Trophoblast cell (in vitro differentiated cells and primary cell): ENCODE data around the gene NEB.

Experiments
- DNase-seq, 2 donors: peaks; one replicate each; pipeline ENCODE4 v3.0.0-alpha.2; 2016
- H2AFZ ChIP-seq: 2 replicates; pipeline ENCODE4 v1.6.1; 2013; ENCODE audit warnings: low read length, moderate library complexity, mild to moderate bottlenecking; ENCODE audit not compliant: insufficient read depth, poor library complexity
- H2AK5ac ChIP-seq: 2 replicates; pipeline ENCODE4 v1.6.1; 2013; ENCODE audit warnings: mild to moderate bottlenecking, low read length
- H2BK120ac ChIP-seq: 2 replicates; pipeline ENCODE4 v1.6.1; 2013; ENCODE audit warnings: low read length, mild to moderate bottlenecking, moderate library complexity; ENCODE audit not compliant: insufficient read depth, poor library complexity
- H2BK12ac ChIP-seq: 2 replicates; pipeline ENCODE4 v1.6.1; 2013; ENCODE audit warnings: mild to moderate bottlenecking, low read length, moderate library complexity
- H2BK5ac ChIP-seq: 2 replicates; pipeline ENCODE4 v1.6.1; 2013; ENCODE audit warnings: low read length, low read depth, moderate library complexity, mild to moderate bottlenecking; ENCODE audit not compliant: poor library complexity
- H3K14ac ChIP-seq: 2 replicates; pipeline ENCODE4 v1.6.1; 2013; ENCODE audit warnings: mild to moderate bottlenecking, low read length
- H3K18ac ChIP-seq: 2 replicates; pipeline ENCODE4 v1.6.1; 2013; ENCODE audit warnings: mild to moderate bottlenecking, low read length
- H3K23ac ChIP-seq: 2 replicates; pipeline ENCODE4 v1.6.1; 2013; ENCODE audit warnings: low read length
- H3K27ac ChIP-seq: 2 replicates; pipeline ENCODE4 v1.5.1; 2013; ENCODE audit warnings: low read depth, mild to moderate bottlenecking, inconsistent platforms, low read length, moderate library complexity
- H3K27me3 ChIP-seq: 2 replicates; pipeline ENCODE4 v1.6.1; 2013; ENCODE audit warnings: inconsistent platforms, mild to moderate bottlenecking, low read length, moderate library complexity; ENCODE audit not compliant: insufficient read depth
- H3K36me3 ChIP-seq, 2 experiments: 1 replicate in 1 of 2; 2 replicates in 1 of 2; pipeline ENCODE4 v1.6.1; 2013; ENCODE audit warnings: low read length in 2 of 2, mild to moderate bottlenecking in 2 of 2, moderate library complexity in 1 of 2; ENCODE audit not compliant: insufficient read depth in 2 of 2, control insufficient read depth in 1 of 2
- H3K4ac ChIP-seq: 2 replicates; pipeline ENCODE4 v1.6.1; 2013; ENCODE audit warnings: low read depth, mild to moderate bottlenecking, low read length, moderate library complexity
- H3K4me1 ChIP-seq, 2 experiments: 1 replicate in 1 of 2; 2 replicates in 1 of 2; pipeline ENCODE4 v1.6.1; 2013; ENCODE audit warnings: low read length in 2 of 2, mild to moderate bottlenecking in 2 of 2, moderate library complexity in 1 of 2; ENCODE audit not compliant: insufficient read depth in 2 of 2, control insufficient read depth in 1 of 2
- H3K4me2 ChIP-seq: 2 replicates; pipeline ENCODE4 v1.6.1; 2013; ENCODE audit warnings: inconsistent platforms, mild to moderate bottlenecking, low read length, moderate library complexity
- H3K4me3 ChIP-seq: 2 replicates; pipeline ENCODE4 v1.5.1; 2013; ENCODE audit warnings: mild to moderate bottlenecking, low read depth, low read length, inconsistent platforms
- H3K79me1 ChIP-seq: one replicate; pipeline ENCODE4 v1.6.1; 2013; ENCODE audit warnings: low read length
- H3K79me2 ChIP-seq: 2 replicates; pipeline ENCODE4 v1.6.1; 2013; ENCODE audit warnings: low read length, mild to moderate bottlenecking; ENCODE audit not compliant: control insufficient read depth, insufficient read depth, poor library complexity
- H3K9ac ChIP-seq: 2 replicates; pipeline ENCODE4 v1.6.1; 2013; ENCODE audit warnings: mild to moderate bottlenecking, low read length
- H3K9me3 ChIP-seq: 2 replicates; pipeline ENCODE4 v1.6.1; 2013; ENCODE audit warnings: low read depth, mild to moderate bottlenecking, control low read depth, inconsistent platforms, low read length; ENCODE audit not compliant: insufficient read depth
- H4K12ac ChIP-seq: 2 replicates; pipeline ENCODE4 v1.6.1; 2013; ENCODE audit warnings: low read depth, mild to moderate bottlenecking, low read length, moderate library complexity
- H4K8ac ChIP-seq: 2 replicates; pipeline ENCODE4 v1.6.1; 2013; ENCODE audit warnings: low read depth, mild to moderate bottlenecking, low read length, moderate library complexity
- H4K91ac ChIP-seq: one replicate; pipeline ENCODE4 v1.6.1; 2013; ENCODE audit warnings: low read depth, mild to moderate bottlenecking, low read length, moderate library complexity
- WGBS: extraction: QIAGEN DNeasy Blood & Tissue Kit; methylation state at CpG from one replicate; pipeline ENCODE4 v1.1.7; 2013; ENCODE audit warnings: missing lambda C conversion rate; ENCODE audit not compliant: insufficient read length, insufficient coverage; ENCODE audit errors: extremely low coverage; 5-methylcytosine and 5-hydroxymethylcytosine counted together

Gene NEB

DNA sequence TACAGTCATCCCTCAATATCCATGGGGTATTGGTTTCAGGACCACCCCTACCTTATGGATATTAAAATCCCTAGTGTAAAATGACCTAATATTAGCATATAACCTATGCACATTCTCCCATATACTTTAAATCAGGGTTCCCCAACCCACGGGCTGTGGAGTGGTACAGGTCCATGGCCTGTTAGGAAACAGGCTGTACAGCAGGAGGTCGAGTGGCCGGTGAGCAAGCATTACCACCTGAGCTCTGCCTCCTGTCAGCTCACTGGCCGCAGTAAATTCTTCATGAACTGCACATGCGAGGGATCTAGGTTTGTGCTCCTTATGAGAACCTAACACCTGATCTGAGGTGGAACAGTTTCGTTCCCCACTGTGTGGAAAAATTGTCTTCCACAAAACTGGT is 250.7 kb downstream of the NEB start:
- H4K91ac ChIP-seq: no peak overlapping the region
- H2BK12ac ChIP-seq: no peak overlapping the region
- H3K23ac ChIP-seq: no peak overlapping the region
- DNase-seq: no peak
- WGBS: no CpG with 5 or more reads among the region's 6 CpGs
- H3K9ac ChIP-seq: no peak overlapping the region
- no peak overlapping the region for H4K8ac ChIP-seq
- H2BK5ac ChIP-seq: no peak overlapping the region
- no peak overlapping the region for H3K4me2 ChIP-seq
- H2AFZ ChIP-seq: no peak overlapping the region
- H3K27me3 ChIP-seq: no peaks in the 10 kb centered on the region
- no peak overlapping the region for H3K27ac ChIP-seq
- H3K9me3 ChIP-seq: no peaks in the 10 kb centered on the region
- no peaks in the 10 kb centered on the region for H3K79me2 ChIP-seq
- H2AK5ac ChIP-seq: no peak overlapping the region
- no peak overlapping the region for H4K12ac ChIP-seq
- no peaks in the 10 kb centered on the region for H3K4me1 ChIP-seq
- peaks cover 2 to 5% of the 10 kb centered on the region in 2 experiments for H3K36me3 ChIP-seq
- H3K4ac ChIP-seq: no peak overlapping the region
- H3K18ac ChIP-seq: no peak overlapping the region
- H3K4me3 ChIP-seq: no peak overlapping the region
- H3K79me1 ChIP-seq: no peaks in the 10 kb centered on the region
- H3K14ac ChIP-seq: no peak overlapping the region
- no peak overlapping the region for H2BK120ac ChIP-seq

GRCh38 chr2:151482171-151482725 is 252.0 kb downstream of the NEB start:
- no peak overlapping the region for H3K9ac ChIP-seq
- no peak overlapping the region for H4K8ac ChIP-seq
- H3K9me3 ChIP-seq: no peaks in the 10 kb centered on the region
- no peaks in the 10 kb centered on the region for H3K79me1 ChIP-seq
- no CpG with 5 or more reads among the region's 4 CpGs for WGBS
- H2AFZ ChIP-seq: no peak overlapping the region
- H3K4ac ChIP-seq: no peak overlapping the region
- no peak overlapping the region for H3K4me3 ChIP-seq
- H3K36me3 ChIP-seq: peaks cover 6 to 11% of the 10 kb centered on the region in 2 experiments
- no peak overlapping the region for H3K14ac ChIP-seq
- H2BK120ac ChIP-seq: no peak overlapping the region
- no peak overlapping the region for H4K12ac ChIP-seq
- no peak overlapping the region for H4K91ac ChIP-seq
- no peak overlapping the region for H3K4me2 ChIP-seq
- no peaks in the 10 kb centered on the region for H3K27me3 ChIP-seq
- no peak overlapping the region for H2BK12ac ChIP-seq
- no peak overlapping the region for H3K23ac ChIP-seq
- no peak overlapping the region for H3K18ac ChIP-seq
- no peak for DNase-seq
- no peak overlapping the region for H3K27ac ChIP-seq
- H2BK5ac ChIP-seq: no peak overlapping the region
- H2AK5ac ChIP-seq: no peak overlapping the region
- no peaks in the 10 kb centered on the region for H3K4me1 ChIP-seq
- no peaks in the 10 kb centered on the region for H3K79me2 ChIP-seq

DNA sequence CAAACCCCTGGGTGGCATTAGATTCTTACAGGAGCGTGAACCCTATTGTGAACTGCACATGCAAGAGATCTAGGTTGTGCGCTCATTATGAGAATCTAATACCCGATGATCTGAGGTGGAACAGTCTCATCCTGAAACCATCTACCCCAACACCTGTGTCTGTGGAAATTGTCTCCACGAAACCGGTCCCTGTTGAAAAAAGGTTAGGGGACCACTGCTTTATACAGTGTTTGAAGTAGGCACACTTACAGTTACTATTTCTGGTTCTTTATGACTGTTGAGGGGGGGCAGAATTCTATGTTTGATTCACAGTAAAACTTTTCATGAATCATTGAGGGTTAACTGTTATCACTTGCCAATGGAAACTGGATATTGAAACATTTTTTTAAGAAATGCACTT is 252.5 kb downstream of the NEB start:
- Histone ChIP-seq H3K79me2 (no peaks in the 10 kb centered on the region), H3K27me3 (no peaks in the 10 kb centered on the region), H3K36me3 (peaks cover 7 to 11% of the 10 kb centered on the region in 2 experiments), H4K12ac (no peak overlapping the region), H2BK5ac (no peak overlapping the region), H2AK5ac (no peak overlapping the region), H3K4me1 (no peaks in the 10 kb centered on the region), H3K4ac (no peak overlapping the region), H2BK120ac (no peak overlapping the region), H3K4me2 (no peak overlapping the region), H3K9me3 (no peaks in the 10 kb centered on the region), H3K27ac (no peak overlapping the region), H2BK12ac (no peak overlapping the region), H2AFZ (no peak overlapping the region), H3K9ac (no peak overlapping the region), H3K14ac (no peak overlapping the region), H4K91ac (no peak overlapping the region), H4K8ac (no peak overlapping the region), H3K4me3 (no peak overlapping the region), H3K79me1 (no peaks in the 10 kb centered on the region), H3K18ac (no peak overlapping the region), H3K23ac (no peak overlapping the region)
- no CpG with 5 or more reads among the region's 5 CpGs for WGBS
- no peak for DNase-seq

DNA sequence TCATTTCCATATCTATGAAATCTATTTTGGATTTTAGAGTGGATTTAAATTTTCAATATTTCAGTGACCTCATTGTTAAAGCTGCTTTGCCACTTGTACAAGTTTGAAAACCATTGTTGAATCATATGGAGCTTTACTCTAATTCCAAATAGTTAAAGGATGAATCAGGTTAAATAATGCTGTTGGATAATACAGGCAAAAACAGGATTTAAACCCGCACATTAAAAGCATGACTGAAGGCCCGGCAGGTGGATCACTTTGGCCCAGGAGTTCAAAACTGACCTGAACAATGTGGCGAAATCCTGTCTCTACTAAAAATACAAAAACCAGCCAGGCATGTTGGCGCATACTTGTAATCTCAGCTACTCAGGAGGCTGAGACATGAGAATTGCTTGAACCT is 256.3 kb downstream of the NEB start:
- Histone ChIP-seq H3K18ac (no peak overlapping the region), H2BK5ac (no peak overlapping the region), H2BK12ac (no peak overlapping the region), H3K27me3 (no peaks in the 10 kb centered on the region), H3K23ac (no peak overlapping the region), H3K27ac (no peak overlapping the region), H4K91ac (no peak overlapping the region), H3K4ac (no peak overlapping the region), H3K4me2 (no peak overlapping the region), H3K79me2 (no peaks in the 10 kb centered on the region), H3K4me3 (no peak overlapping the region), H4K12ac (no peak overlapping the region), H3K9ac (no peak overlapping the region), H3K4me1 (no peaks in the 10 kb centered on the region), H2BK120ac (no peak overlapping the region), H3K14ac (no peak overlapping the region), H4K8ac (no peak overlapping the region), H3K36me3 (peaks cover 12 to 14% of the 10 kb centered on the region in 2 experiments), H2AFZ (no peak overlapping the region), H3K9me3 (no peaks in the 10 kb centered on the region), H3K79me1 (no peaks in the 10 kb centered on the region), H2AK5ac (no peak overlapping the region)
- DNase-seq: peak; percentile 77 to 85
- no CpG with 5 or more reads among the region's 4 CpGs for WGBS
